ENCODE results near the gene KREMEN1. TPM values are rescaled to one million over a fixed set of nuclear protein-coding genes. Genes with fewer than 3 reads are reported as not detected.

KREMEN1 gene
- total RNA-seq, 1 donor from 2014 or later = 102 TPM

DNA sequence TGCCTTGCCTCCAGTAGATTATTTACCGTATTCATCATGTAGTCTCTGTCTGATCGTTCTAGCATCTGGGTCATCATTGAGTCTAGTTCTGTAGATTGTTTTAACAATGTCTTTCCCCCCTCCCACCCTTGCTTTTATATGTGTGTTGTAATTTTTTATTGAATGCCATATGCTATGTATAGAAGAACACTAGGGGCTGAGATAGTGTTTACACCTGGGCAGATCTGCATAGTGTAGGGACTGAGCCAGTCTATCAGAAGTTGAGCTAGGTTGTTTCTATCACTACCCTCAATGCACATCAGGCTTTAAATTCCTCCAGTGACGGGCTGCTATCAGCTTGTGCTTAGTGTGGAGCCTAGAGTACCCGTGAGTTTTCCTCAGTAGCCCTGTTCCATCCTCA is 61.6 kb downstream of the KREMEN1 start:
- TF ChIP-seq, protein P1, sequence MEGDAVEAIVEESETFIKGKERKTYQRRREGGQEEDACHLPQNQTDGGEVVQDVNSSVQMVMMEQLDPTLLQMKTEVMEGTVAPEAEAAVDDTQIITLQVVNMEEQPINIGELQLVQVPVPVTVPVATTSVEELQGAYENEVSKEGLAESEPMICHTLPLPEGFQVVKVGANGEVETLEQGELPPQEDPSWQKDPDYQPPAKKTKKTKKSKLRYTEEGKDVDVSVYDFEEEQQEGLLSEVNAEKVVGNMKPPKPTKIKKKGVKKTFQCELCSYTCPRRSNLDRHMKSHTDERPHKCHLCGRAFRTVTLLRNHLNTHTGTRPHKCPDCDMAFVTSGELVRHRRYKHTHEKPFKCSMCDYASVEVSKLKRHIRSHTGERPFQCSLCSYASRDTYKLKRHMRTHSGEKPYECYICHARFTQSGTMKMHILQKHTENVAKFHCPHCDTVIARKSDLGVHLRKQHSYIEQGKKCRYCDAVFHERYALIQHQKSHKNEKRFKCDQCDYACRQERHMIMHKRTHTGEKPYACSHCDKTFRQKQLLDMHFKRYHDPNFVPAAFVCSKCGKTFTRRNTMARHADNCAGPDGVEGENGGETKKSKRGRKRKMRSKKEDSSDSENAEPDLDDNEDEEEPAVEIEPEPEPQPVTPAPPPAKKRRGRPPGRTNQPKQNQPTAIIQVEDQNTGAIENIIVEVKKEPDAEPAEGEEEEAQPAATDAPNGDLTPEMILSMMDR (IDR thresholded peaks at IDR 0.05; ENCODE audit: borderline replicate concordance) = no peak
- Histone ChIP-seq H3K4me1 (peaks cover 11% of the 10 kb centered on the region), H3K36me3 (peaks cover 61% of the 10 kb centered on the region), H3K27me3 (ENCODE audit: low read depth) (no peaks in the 10 kb centered on the region), H3K27ac (replicated peaks) (no peak overlapping the region), H3K4me3 (no peak overlapping the region), H3K9me3 (replicated peaks) (no peaks in the 10 kb centered on the region)
- intact Hi-C loops (cut with micrococcal nuclease) = no loop called here
- no peak for DNase-seq

DNA sequence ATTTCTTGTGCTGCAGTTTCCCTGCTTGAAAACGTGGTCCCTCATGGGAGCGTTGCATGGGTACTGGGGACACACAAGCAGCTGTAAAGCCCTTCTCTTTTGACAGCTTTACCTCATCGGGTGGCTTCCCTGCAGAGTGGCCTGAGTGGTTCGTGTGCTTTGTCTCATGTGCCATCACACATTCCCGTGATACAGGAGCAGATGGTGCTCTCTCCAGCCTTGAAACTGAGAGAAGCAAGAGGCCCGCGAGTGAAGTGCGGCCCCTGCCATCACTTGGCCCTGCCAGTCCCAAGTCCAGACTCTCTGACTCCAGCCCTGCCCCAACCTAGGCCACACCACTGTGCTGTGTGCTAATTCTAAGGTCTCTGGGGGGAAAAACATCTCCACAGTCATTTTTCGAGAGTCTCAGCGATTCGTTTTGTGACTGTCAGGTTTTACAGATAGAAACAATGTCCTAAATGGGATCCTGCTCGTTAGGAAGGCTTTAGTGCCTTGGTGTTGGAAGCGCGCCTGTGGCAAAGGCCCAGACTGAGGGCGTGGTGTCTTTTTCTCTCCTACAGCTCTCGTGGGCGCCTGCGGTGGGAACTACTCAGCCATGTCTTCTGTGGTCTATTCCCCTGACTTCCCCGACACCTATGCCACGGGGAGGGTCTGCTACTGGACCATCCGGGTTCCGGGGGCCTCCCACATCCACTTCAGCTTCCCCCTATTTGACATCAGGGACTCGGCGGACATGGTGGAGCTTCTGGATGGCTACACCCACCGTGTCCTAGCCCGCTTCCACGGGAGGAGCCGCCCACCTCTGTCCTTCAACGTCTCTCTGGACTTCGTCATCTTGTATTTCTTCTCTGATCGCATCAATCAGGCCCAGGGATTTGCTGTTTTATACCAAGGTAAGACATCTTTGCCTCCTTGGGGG is 64.2 kb downstream of the KREMEN1 start:
- Histone ChIP-seq H3K36me3 (peaks cover 80% of the 10 kb centered on the region), H3K27me3 (ENCODE audit: low read depth) (no peaks in the 10 kb centered on the region), H3K4me1 (peaks cover 5% of the 10 kb centered on the region), H3K4me3 (no peak overlapping the region), H3K27ac (replicated peaks) (no peak overlapping the region), H3K9me3 (replicated peaks) (no peaks in the 10 kb centered on the region)
- TF ChIP-seq, protein P1 (IDR thresholded peaks at IDR 0.05; ENCODE audit: borderline replicate concordance) = no peak
- no peak for DNase-seq
- intact Hi-C loops (cut with micrococcal nuclease) = no loop called here

DNA sequence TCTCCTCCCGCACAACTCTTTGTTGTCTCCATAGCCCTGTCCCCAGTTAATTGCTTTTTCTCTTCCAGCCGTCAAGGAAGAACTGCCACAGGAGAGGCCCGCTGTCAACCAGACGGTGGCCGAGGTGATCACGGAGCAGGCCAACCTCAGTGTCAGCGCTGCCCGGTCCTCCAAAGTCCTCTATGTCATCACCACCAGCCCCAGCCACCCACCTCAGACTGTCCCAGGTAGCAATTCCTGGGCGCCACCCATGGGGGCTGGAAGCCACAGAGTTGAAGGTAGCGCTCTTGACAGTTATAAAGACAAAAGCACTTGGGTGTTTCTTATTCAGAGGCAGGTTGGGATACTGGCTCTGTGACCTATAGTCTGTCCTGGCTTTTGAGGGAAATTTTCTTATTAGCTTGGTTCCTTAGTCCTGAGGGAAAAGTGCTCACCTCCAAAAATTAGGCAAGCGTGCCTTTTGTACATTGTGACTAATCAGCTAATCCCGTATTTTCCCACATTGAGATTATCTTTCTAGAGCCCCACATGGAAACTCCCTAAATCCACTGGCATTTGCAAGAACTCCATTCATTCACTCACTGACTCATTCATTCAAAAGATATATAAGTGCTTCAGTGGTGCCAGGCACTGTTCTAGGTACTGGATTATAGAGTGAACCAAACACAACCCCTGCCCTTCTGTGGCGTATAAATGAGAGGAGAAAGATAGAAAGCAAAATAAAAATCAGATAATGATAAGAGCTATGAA is 65.9 kb downstream of the KREMEN1 start:
- H3K27ac ChIP-seq (replicated peaks) = no peak overlapping the region
- no peaks in the 10 kb centered on the region for H3K27me3 ChIP-seq (ENCODE audit: low read depth)
- peaks cover 5% of the 10 kb centered on the region for H3K4me1 ChIP-seq
- H3K9me3 ChIP-seq (replicated peaks) = no peaks in the 10 kb centered on the region
- peaks cover 85% of the 10 kb centered on the region for H3K36me3 ChIP-seq
- DNase-seq = no peak
- intact Hi-C loops (cut with micrococcal nuclease) = no loop called here
- no peak overlapping the region for H3K4me3 ChIP-seq
- TF ChIP-seq, protein P1 (IDR thresholded peaks at IDR 0.05; ENCODE audit: borderline replicate concordance) = no peak

DNA sequence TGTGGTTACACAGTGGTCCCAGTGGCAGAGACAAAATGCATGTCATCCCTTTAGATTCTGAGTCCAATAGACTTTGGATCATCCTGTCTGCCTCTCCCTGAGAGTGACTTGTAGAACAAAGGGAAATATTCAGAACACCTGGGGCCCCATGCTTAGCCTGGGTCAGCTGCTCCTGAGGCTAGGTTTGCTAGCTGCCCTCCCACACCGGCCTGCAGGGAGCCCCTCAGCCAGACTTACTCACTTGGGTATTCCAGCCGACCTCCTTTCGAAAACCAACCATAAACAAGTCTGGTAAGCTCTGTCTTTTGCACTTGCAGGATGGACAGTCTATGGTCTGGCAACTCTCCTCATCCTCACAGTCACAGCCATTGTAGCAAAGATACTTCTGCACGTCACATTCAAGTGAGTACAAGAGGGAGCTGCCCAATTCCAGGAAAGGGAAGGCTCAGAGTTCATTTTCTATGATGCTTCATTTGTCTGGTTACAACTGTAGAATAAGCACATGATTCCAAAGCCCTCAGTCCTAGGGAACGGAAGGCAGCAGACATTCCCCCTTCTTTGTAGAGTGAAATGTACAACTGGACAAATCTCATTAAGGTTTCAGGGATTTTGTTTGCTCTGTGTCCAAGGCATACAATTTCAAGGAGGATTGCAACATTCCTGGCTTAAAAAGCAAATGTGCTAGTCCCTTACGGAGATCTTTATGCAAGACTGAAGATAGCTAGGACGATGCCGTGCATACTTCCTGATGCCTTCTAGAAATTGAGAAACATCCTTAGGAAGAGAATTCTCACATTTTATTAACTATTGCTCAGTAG is 67.3 kb downstream of the KREMEN1 start:
- TF ChIP-seq, protein P1 (IDR thresholded peaks at IDR 0.05; ENCODE audit: borderline replicate concordance) = no peak
- intact Hi-C loops (cut with micrococcal nuclease) = no loop called here
- peaks cover 90% of the 10 kb centered on the region for H3K36me3 ChIP-seq

DNA sequence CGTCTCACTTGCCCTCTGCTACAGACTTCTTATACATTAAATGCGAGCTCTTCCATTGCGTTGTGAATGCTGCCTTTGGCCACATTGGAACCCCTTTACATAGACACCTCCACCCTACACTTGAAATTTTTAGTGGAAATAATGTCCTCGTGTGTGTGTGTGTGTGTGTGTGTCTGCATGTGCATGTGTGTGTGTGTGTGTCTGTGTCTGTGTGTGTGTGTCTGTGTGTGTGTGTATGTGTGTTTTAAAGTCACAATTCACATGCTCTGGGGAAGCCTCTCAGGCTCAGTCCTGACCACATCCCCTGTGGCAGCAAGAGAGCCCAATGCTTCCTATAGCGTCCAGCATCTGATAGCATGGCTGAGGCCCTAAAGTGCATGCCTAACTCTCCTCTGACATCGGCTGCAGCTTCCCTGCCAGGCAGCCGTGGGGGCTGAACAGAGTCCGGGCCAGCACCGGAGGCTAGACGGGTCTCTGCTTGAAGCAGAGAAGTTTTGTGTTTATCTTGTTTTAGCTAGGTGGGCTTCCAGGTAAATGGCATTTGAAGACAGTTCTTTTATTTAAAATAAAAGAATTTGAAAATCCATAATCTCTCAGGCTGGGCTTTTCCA is 68.3 kb downstream of the KREMEN1 start:
- no peak for DNase-seq
- TF ChIP-seq, protein P1 (IDR thresholded peaks at IDR 0.05; ENCODE audit: borderline replicate concordance) = no peak
- no peaks in the 10 kb centered on the region for H3K9me3 ChIP-seq (replicated peaks)
- no peak overlapping the region for H3K27ac ChIP-seq (replicated peaks)
- H3K4me1 ChIP-seq = peaks cover 5% of the 10 kb centered on the region
- H3K4me3 ChIP-seq = no peak overlapping the region
- no peaks in the 10 kb centered on the region for H3K27me3 ChIP-seq (ENCODE audit: low read depth)
- intact Hi-C loops (cut with micrococcal nuclease) = no loop called here
- H3K36me3 ChIP-seq = peaks cover 82% of the 10 kb centered on the region

More for the DNA sequence above, 67.3 kb downstream of the KREMEN1 start:
- DNase-seq = no peak
- Histone ChIP-seq H3K4me1 (peaks cover 5% of the 10 kb centered on the region), H3K4me3 (no peak overlapping the region), H3K27me3 (ENCODE audit: low read depth) (no peaks in the 10 kb centered on the region), H3K27ac (replicated peaks) (peak overlapping the region; percentile 23), H3K9me3 (replicated peaks) (no peaks in the 10 kb centered on the region)
